NCI-H2196 treated with DMSO at 0.1 percent for 48 hours (cell line): ENCODE results near the gene TNFSF11.

Experiments used
- DNase-seq: peaks from one replicate; lab custom pipeline; 2025; ENCODE audit not compliant: unreplicated experiment; lab: John Stamatoyannopoulos, UW

The TNFSF11 gene

GRCh38 chr13:42610649-42611048 is 36.7 kb downstream of the TNFSF11 start:
- DNase-seq = no peak

GRCh38 chr13:42611086-42611779 is 37.3 kb downstream of the TNFSF11 start:
- no peak for DNase-seq

- DNase-seq = no peak
These were observed 38.2 kb downstream of the TNFSF11 start for GRCh38 chr13:42612021-42612765.

- no peak for DNase-seq
These were observed 40.6 kb downstream of the TNFSF11 start for GRCh38 chr13:42614436-42615035.

- DNase-seq = no peak
These were observed 41.7 kb downstream of the TNFSF11 start for GRCh38 chr13:42615691-42616090.

GRCh38 chr13:42617221-42617620 is 43.3 kb downstream of the TNFSF11 start:
- no peak for DNase-seq

GRCh38 chr13:42623916-42624315 is 50.0 kb downstream of the TNFSF11 start:
- DNase-seq = no peak

- DNase-seq = no peak
These were observed 51.7 kb downstream of the TNFSF11 start for GRCh38 chr13:42625611-42626010.

GRCh38 chr13:42626176-42626860 is 52.4 kb downstream of the TNFSF11 start:
- DNase-seq = no peak

GRCh38 chr13:42628666-42629065 is 54.7 kb downstream of the TNFSF11 start:
- no peak for DNase-seq

GRCh38 chr13:42631181-42631580 is 57.2 kb downstream of the TNFSF11 start:
- no peak for DNase-seq

GRCh38 chr13:42633495-42633894 is 59.5 kb downstream of the TNFSF11 start:
- DNase-seq = no peak

GRCh38 chr13:42638101-42638500 is 64.1 kb downstream of the TNFSF11 start:
- DNase-seq = no peak

GRCh38 chr13:42638886-42639285 is 64.9 kb downstream of the TNFSF11 start:
- DNase-seq = no peak

GRCh38 chr13:42643076-42643475 is 69.1 kb downstream of the TNFSF11 start:
- DNase-seq = no peak

- DNase-seq = no peak
These were observed 70.9 kb downstream of the TNFSF11 start for GRCh38 chr13:42644841-42645240.

- DNase-seq = no peak
These were observed 71.8 kb downstream of the TNFSF11 start for GRCh38 chr13:42645717-42646116.

GRCh38 chr13:42649141-42649540 is 75.2 kb downstream of the TNFSF11 start:
- no peak for DNase-seq

- DNase-seq = no peak
These were observed 75.9 kb downstream of the TNFSF11 start for GRCh38 chr13:42649831-42650230.

- no peak for DNase-seq
These were observed 76.6 kb downstream of the TNFSF11 start for GRCh38 chr13:42650506-42650905.

GRCh38 chr13:42651936-42652641 is 78.1 kb downstream of the TNFSF11 start:
- DNase-seq = no peak
